ENCODE results near the gene SLC16A5. TPM values are rescaled to one million over a fixed set of nuclear protein-coding genes. Genes with fewer than 3 reads are reported as not detected.
"Not testable (repeated sequence)": the region's sequence is repeated elsewhere in the genome, so short reads cannot be mapped to it uniquely, and the experiment has no call there.

SLC16A5 gene
- 2.1 to 3.0 TPM (median 3.0 TPM) in 3 replicates for total RNA-seq
- long read RNA-seq, partial matches to known transcripts: 4 of 6 reads
- long read RNA-seq, other reads (novel, unspliced or antisense): 2 of 6 reads

- Mint-ChIP-seq H3K27me3 (ENCODE audit: low read depth) (no peaks in the 10 kb centered on the region), H3K9me3 (ENCODE audit: low read depth) (no peaks in the 10 kb centered on the region), H3K4me3 (ENCODE audit: unreplicated experiment) (peak within 1 kb of the TSS; percentile 67), H3K27ac (ENCODE audit: unreplicated experiment) (no peak within 1 kb of the TSS), H3K4me1 (ENCODE audit: low read depth) (peaks cover 40% of the 10 kb centered on the region), H3K36me3 (ENCODE audit: low read depth) (no peaks in the 10 kb centered on the region)
- no peak for TF ChIP-seq CTCF (IDR thresholded peaks at IDR 0.05)
- no peak for DNase-seq (ENCODE audit: low spot score)
These were observed at the start of gene SLC16A5 for GRCh38 chr17:75087558-75088453. Gene SLC16A5 (plus strand): TSS chr17:75087954. CDS start chr17:75093637, 5,683 bp downstream.

- Mint-ChIP-seq H3K9me3 (ENCODE audit: low read depth) (no peaks in the 10 kb centered on the region), H3K27me3 (ENCODE audit: low read depth) (no peaks in the 10 kb centered on the region), H3K4me1 (ENCODE audit: low read depth) (peaks cover 10% of the 10 kb centered on the region), H3K27ac (ENCODE audit: unreplicated experiment) (no peak overlapping the region), H3K4me3 (ENCODE audit: unreplicated experiment) (no peak overlapping the region), H3K36me3 (ENCODE audit: low read depth) (peaks cover 12% of the 10 kb centered on the region)
- TF ChIP-seq CTCF (IDR thresholded peaks at IDR 0.05): no peak
- DNase-seq (ENCODE audit: low spot score): no peak
These were observed 48.5 kb upstream of the SLC16A5 start for GRCh38 chr17:75039238-75039637.

GRCh38 chr17:75041656-75042280 is 46.0 kb upstream of the SLC16A5 start:
- TF ChIP-seq CTCF (IDR thresholded peaks at IDR 0.05): no peak

GRCh38 chr17:75043789-75044188 is 44.0 kb upstream of the SLC16A5 start:
- H3K36me3 Mint-ChIP-seq (ENCODE audit: low read depth); H3K27me3 Mint-ChIP-seq (ENCODE audit: low read depth); H3K27ac Mint-ChIP-seq (ENCODE audit: unreplicated experiment); H3K4me3 Mint-ChIP-seq (ENCODE audit: unreplicated experiment); DNase-seq (ENCODE audit: low spot score); H3K9me3 Mint-ChIP-seq (ENCODE audit: low read depth): not testable (repeated sequence)
- H3K4me1 Mint-ChIP-seq (ENCODE audit: low read depth): peaks cover 28% of the 10 kb centered on the region

More at GRCh38 chr17:75041656-75042280, 46.0 kb upstream of the SLC16A5 start:
- Mint-ChIP-seq H3K9me3 (ENCODE audit: low read depth) (no peaks in the 10 kb centered on the region), H3K27me3 (ENCODE audit: low read depth) (no peaks in the 10 kb centered on the region), H3K4me1 (ENCODE audit: low read depth) (peaks cover 16% of the 10 kb centered on the region), H3K4me3 (ENCODE audit: unreplicated experiment) (no peak overlapping the region), H3K36me3 (ENCODE audit: low read depth) (peaks cover 11% of the 10 kb centered on the region), H3K27ac (ENCODE audit: unreplicated experiment) (no peak overlapping the region)
- DNase-seq (ENCODE audit: low spot score): no peak

GRCh38 chr17:75044716-75045115 is 43.0 kb upstream of the SLC16A5 start:
- no peaks in the 10 kb centered on the region for H3K9me3 Mint-ChIP-seq (ENCODE audit: low read depth)
- peaks cover 4% of the 10 kb centered on the region for H3K36me3 Mint-ChIP-seq (ENCODE audit: low read depth)
- DNase-seq (ENCODE audit: low spot score): no peak
- no peaks in the 10 kb centered on the region for H3K27me3 Mint-ChIP-seq (ENCODE audit: low read depth)
- peaks cover 34% of the 10 kb centered on the region for H3K4me1 Mint-ChIP-seq (ENCODE audit: low read depth)
- H3K27ac Mint-ChIP-seq (ENCODE audit: unreplicated experiment): peak overlapping the region; percentile 54
- peak overlapping the region; percentile 31 for H3K4me3 Mint-ChIP-seq (ENCODE audit: unreplicated experiment)
- TF ChIP-seq CTCF (IDR thresholded peaks at IDR 0.05): no peak

- not testable (repeated sequence) for H3K27me3 Mint-ChIP-seq (ENCODE audit: low read depth); DNase-seq (ENCODE audit: low spot score); H3K9me3 Mint-ChIP-seq (ENCODE audit: low read depth); H3K36me3 Mint-ChIP-seq (ENCODE audit: low read depth)
- peaks cover 34% of the 10 kb centered on the region for H3K4me1 Mint-ChIP-seq (ENCODE audit: low read depth)
- H3K27ac Mint-ChIP-seq (ENCODE audit: unreplicated experiment): peak overlapping the region; percentile 97
- peak overlapping the region; percentile 95 for H3K4me3 Mint-ChIP-seq (ENCODE audit: unreplicated experiment)
These were observed 41.8 kb upstream of the SLC16A5 start for GRCh38 chr17:75045946-75046406.

Data from chondrocyte (in vitro differentiated cells).